KMS-11 (cell line): ENCODE data around the gene NBR1.
A peak's percentile ranks its signal among the peaks of the same experiment; 100 is the strongest.

ENCODE experiments used
- H2AFZ ChIP-seq: fragments of 200-600 bp; sonication (generic); 2 replicates; pipeline ENCODE4 v1.6.1; 2016; ENCODE audit warnings: antibody characterized with exemption, mixed run types, low read depth
- H3K27ac ChIP-seq: fragments of 200-600 bp; sonication (generic); 2 replicates; pipeline ENCODE4 v1.6.1; 2016; ENCODE audit warnings: mild to moderate bottlenecking, mixed run types
- H3K27me3 ChIP-seq: fragments of 200-600 bp; sonication (generic); 2 replicates; pipeline ENCODE4 v1.6.1; 2017; ENCODE audit warnings: mild to moderate bottlenecking, low read depth, mixed run types, moderate library complexity; ENCODE audit not compliant: insufficient read depth
- H3K36me3 ChIP-seq: fragments of 200-600 bp; sonication (generic); 2 replicates; pipeline ENCODE4 v1.6.1; 2017; ENCODE audit warnings: mild to moderate bottlenecking, mixed run types; ENCODE audit not compliant: insufficient read depth
- H3K4me1 ChIP-seq: fragments of 200-600 bp; sonication (generic); 2 replicates; pipeline ENCODE4 v1.6.1; 2016; ENCODE audit warnings: mild to moderate bottlenecking, low read depth, mixed run types; ENCODE audit not compliant: poor library complexity, severe bottlenecking
- H3K4me2 ChIP-seq: fragments of 200-600 bp; sonication (generic); 2 replicates; pipeline ENCODE4 v1.7.0; 2016; ENCODE audit warnings: mild to moderate bottlenecking, mixed run types
- H3K4me3 ChIP-seq: fragments of 200-600 bp; sonication (generic); IDR thresholded peaks from 2 replicates; pipeline ENCODE4 v1.6.1; 2017; ENCODE audit warnings: low read depth, low read length, mixed read lengths; ENCODE audit not compliant: insufficient read depth
- H3K79me2 ChIP-seq: fragments of 200-600 bp; sonication (generic); 2 replicates; pipeline ENCODE4 v1.6.1; 2016; ENCODE audit warnings: low read depth, mixed run types; ENCODE audit not compliant: insufficient read depth
- H3K9ac ChIP-seq: fragments of 200-600 bp; sonication (generic); 2 replicates; pipeline ENCODE4 v1.6.1; 2016; ENCODE audit warnings: mild to moderate bottlenecking, mixed run types
- H4K20me1 ChIP-seq: fragments of 200-600 bp; sonication (generic); 2 replicates; pipeline ENCODE4 v1.6.1; 2016; ENCODE audit warnings: mild to moderate bottlenecking, mixed run types; ENCODE audit not compliant: insufficient read depth
- TF ChIP-seq, protein P1 (sequence below): fragments of 200-600 bp; sonication (generic); conservative IDR thresholded peaks from 2 replicates; pipeline ENCODE4 v1.6.1; 2017; ENCODE audit warnings: low read depth, mild to moderate bottlenecking, antibody characterized with exemption, low read length, moderate library complexity, mixed read lengths

Gene NBR1

DNA sequence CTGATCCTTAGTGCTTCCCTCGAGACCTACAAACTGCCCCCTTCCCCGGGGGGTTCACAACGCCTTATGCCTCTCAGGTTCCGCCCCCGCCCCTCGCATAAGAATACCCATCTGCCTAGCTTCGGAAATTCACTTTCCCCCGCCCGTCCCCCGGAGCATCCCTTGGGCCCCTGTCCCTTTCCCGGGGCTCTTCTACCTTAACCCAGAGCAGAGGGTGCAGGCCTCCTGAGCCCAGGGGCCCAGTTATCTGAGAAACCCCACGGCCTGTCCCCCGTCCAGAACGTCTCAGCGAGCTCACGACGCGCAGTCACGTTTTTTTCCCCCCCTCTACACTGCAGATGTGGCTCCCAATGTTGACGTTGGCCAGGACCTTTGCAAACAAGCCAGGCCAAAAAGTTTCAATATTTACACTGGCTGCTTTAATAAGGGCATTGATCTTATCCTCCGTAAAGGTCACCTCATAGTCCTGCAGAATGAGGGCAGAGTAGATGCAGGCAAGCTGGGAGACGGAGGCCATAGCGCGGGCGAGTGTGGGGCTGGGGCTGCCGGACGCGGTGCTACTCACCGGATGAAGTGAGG, 1.4 kb upstream of the NBR1 start:
- peak overlapping the region; percentile 85 for H3K9ac ChIP-seq
- TF ChIP-seq, protein P1, sequence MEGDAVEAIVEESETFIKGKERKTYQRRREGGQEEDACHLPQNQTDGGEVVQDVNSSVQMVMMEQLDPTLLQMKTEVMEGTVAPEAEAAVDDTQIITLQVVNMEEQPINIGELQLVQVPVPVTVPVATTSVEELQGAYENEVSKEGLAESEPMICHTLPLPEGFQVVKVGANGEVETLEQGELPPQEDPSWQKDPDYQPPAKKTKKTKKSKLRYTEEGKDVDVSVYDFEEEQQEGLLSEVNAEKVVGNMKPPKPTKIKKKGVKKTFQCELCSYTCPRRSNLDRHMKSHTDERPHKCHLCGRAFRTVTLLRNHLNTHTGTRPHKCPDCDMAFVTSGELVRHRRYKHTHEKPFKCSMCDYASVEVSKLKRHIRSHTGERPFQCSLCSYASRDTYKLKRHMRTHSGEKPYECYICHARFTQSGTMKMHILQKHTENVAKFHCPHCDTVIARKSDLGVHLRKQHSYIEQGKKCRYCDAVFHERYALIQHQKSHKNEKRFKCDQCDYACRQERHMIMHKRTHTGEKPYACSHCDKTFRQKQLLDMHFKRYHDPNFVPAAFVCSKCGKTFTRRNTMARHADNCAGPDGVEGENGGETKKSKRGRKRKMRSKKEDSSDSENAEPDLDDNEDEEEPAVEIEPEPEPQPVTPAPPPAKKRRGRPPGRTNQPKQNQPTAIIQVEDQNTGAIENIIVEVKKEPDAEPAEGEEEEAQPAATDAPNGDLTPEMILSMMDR, result no peak
- peak overlapping the region; percentile 68 for H2AFZ ChIP-seq
- no peaks in the 10 kb centered on the region for H3K36me3 ChIP-seq
- H3K27ac ChIP-seq, result peak overlapping the region; percentile 86
- peaks cover 29% of the 10 kb centered on the region for H3K4me1 ChIP-seq
- no peaks in the 10 kb centered on the region for H3K27me3 ChIP-seq
- H3K4me3 ChIP-seq, result no peak overlapping the region
- peaks cover 47% of the 10 kb centered on the region for H3K79me2 ChIP-seq
- peak overlapping the region; percentile 81 for H3K4me2 ChIP-seq
- no peaks in the 10 kb centered on the region for H4K20me1 ChIP-seq

DNA sequence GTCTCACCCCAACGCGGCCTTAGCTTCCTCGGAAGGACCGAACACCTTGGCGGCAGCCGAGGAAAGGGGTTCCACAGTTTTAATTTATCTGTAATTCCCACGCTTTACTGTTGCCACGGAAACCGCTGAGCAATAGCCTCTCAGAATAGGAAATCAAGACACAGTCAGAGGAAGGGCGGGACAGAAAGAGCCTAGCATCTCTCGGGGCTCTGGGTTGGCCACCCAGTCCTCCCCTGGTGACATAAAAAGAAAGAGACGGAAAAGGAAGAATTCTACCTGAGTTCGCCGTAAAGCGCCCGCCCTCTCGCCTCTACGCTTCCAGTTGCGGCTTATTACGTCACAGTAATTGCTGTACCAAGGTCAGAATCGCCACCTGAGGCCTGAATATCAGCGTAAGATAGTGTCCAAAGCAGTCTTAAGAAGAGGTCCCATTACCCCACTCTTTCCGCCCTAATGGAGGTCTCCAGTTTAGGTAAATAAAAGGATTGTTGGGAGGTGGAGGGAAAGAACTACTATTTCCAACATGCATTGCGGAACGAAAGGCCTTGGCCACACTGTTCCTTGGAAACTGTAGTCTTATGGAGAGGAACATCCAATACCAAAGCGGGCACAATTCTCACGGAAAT, 761 bp upstream of the NBR1 start:
- Histone ChIP-seq H3K27me3 (no peaks in the 10 kb centered on the region), H2AFZ (peak overlapping the region; percentile 68), H4K20me1 (no peaks in the 10 kb centered on the region), H3K4me2 (peak overlapping the region; percentile 88), H3K4me1 (peaks cover 32% of the 10 kb centered on the region), H3K36me3 (no peaks in the 10 kb centered on the region), H3K79me2 (peaks cover 47% of the 10 kb centered on the region), H3K9ac (peak overlapping the region; percentile 85), H3K27ac (peak overlapping the region; percentile 86), H3K4me3 (no peak overlapping the region)
- TF ChIP-seq, protein P1, result no peak

DNA sequence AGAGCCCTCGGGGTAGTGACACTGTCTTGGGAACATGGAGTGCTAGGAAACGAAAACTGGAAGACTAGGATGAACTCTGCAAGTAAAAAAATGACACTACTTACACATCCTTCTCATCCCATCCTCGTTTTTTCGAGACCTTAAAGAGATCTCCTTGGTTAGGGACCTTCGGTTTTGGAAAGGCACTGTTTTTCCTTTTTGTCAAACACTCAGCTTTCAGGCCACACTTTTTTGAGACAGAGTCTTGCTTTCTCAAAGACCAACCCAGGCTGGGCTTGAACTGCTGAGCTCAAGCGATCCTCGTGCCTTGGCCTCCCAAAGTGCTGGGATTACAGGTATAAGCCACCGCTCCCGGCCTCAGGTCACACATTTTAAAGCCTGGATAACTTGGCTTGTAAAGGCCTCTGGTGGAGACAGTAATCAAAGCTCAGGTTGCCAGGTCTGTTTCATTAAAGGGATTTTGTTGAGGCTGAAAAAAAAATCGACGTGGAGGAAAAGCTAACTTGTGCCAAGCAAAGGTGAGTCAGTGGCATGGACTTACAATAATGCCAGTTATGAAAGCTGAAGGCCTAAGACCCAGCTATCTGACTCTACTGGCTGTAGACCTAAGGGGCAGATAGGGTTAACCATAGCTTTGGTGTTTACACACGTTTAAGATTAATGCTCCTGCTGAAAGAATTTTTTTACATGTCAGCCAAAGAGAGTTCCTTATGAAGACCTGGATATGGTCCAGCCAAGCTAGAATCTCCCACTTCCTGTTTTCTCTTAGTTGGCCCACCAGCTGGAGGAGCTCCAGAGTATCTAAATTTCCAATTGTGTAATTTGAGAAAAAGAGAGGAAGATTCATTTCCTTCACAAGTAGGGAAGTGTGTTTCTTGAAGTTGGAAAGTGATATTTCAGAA, 823 bp downstream of the NBR1 start:
- peaks cover 45% of the 10 kb centered on the region for H3K4me1 ChIP-seq
- no peaks in the 10 kb centered on the region for H3K36me3 ChIP-seq
- peak overlapping the region; percentile 68; the same call in 1 of the 2 replicates for H2AFZ ChIP-seq
- TF ChIP-seq, protein P1, result no peak
- H4K20me1 ChIP-seq, result no peaks in the 10 kb centered on the region
- H3K4me3 ChIP-seq, result no peak overlapping the region
- peak overlapping the region; percentile 85 for H3K9ac ChIP-seq
- H3K27me3 ChIP-seq, result no peaks in the 10 kb centered on the region
- H3K4me2 ChIP-seq, result peak overlapping the region; percentile 76
- H3K79me2 ChIP-seq, result peaks cover 47% of the 10 kb centered on the region
- H3K27ac ChIP-seq, result peak overlapping the region; percentile 86

DNA sequence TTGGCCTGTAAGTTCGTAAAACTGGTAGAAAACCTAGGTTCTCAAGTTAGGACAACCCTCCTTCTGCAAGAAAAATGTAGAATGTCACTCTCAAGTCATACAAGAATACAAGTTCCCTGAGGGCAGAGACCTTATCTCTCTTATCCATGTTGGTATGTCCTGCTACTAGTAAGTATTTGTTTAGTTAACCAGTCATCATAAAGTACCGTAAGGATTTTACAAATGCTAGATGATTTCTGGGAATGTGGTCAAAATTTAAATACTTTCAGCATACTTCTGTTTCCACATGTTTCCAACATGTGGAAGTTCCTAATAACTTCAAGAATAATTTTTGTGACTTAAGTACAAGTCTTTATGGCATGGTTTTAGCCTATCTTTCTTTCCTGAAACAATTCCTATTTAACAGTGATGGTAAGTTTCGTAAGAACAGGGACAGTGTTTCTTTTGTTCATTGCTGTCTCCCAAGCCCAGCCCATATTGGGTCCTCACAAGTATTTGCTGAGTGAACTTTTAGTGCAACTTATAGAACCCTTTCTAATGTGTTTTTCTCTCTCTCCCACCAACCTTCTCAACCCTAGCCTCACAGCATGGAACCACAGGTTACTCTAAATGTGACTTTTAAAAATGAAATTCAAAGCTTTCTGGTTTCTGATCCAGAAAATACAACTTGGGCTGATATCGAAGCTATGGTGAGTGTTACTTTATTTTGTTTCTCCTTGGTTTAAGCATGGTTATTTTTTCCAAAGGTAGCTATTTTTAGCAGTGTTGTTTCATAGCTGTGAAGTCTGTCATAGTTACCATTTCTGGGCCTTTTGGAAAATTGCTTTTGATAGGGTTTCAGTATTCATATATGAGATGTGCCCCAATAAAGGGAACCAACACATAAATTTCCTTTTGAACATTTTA, 4.5 kb downstream of the NBR1 start:
- Histone ChIP-seq H3K9ac (no peak overlapping the region), H3K27ac (peak overlapping the region; percentile 13; the same call in 1 of the 2 replicates), H3K79me2 (peaks cover 27% of the 10 kb centered on the region; the same call in 1 of the 2 replicates), H3K4me3 (no peak overlapping the region), H2AFZ (no peak overlapping the region), H3K36me3 (no peaks in the 10 kb centered on the region), H3K4me1 (peaks cover 31% of the 10 kb centered on the region), H3K27me3 (no peaks in the 10 kb centered on the region), H3K4me2 (no peak overlapping the region; the same call in 1 of the 2 replicates), H4K20me1 (no peaks in the 10 kb centered on the region)
- TF ChIP-seq, protein P1, result no peak
